Activated CD8-positive, alpha-beta T cell treated with anti-CD3 and anti-CD28 coated beads, Interleukin-2, amount 10 ng/mL, durations not matched to agents 7 days and 5 days (primary cell): ENCODE measurements around the gene SNTA1. TPM values are rescaled to one million over a fixed set of nuclear protein-coding genes. Genes with fewer than 3 reads are reported as not detected.

Experiments used
- ATAC-seq: fragments of 150-1000 bp; cut with Tn5 transposase; one replicate; pipeline ENCODE4 v1.10.0; 2021; ENCODE audit warnings: moderate library complexity
- CTCF ChIA-PET: fragments of 350-600 bp; sonication (Branson Sonifier 250); formaldehyde crosslinking; loops from one replicate; lab custom pipeline; 2021; ENCODE audit warnings: antibody characterized with exemption; lab: Charles Lee
- POLR2A ChIA-PET: fragments of 350-600 bp; sonication (Branson Sonifier 250); formaldehyde crosslinking; loops from one replicate; lab custom pipeline; 2021; ENCODE audit warnings: antibody characterized with exemption; lab: Charles Lee
- DNase-seq: peaks from one replicate; pipeline ENCODE4 v3.0.0-alpha.2; 2020
- H3K27ac Mint-ChIP-seq: one replicate; pipeline ENCODE4 v1.8.0; 2021; ENCODE audit warnings: mild to moderate bottlenecking, mixed read lengths
- H3K27me3 Mint-ChIP-seq: one replicate; pipeline ENCODE4 v1.8.0; 2021; ENCODE audit warnings: low read depth, mixed read lengths
- H3K36me3 Mint-ChIP-seq: one replicate; pipeline ENCODE4 v1.8.0; 2021; ENCODE audit warnings: low read depth, mixed read lengths
- H3K4me1 Mint-ChIP-seq: one replicate; pipeline ENCODE4 v1.8.0; 2021; ENCODE audit warnings: low read depth, mixed read lengths
- H3K4me3 Mint-ChIP-seq: one replicate; pipeline ENCODE4 v1.8.0; 2021; ENCODE audit warnings: mild to moderate bottlenecking, mixed read lengths
- H3K9me3 Mint-ChIP-seq: one replicate; pipeline ENCODE4 v1.8.0; 2022; ENCODE audit warnings: mixed read lengths; ENCODE audit not compliant: insufficient read depth
- total RNA-seq, 2 experiments: library from RNA; stranded (reverse); gene quantifications; one replicate each; pipeline ENCODE4 v1.2.3, GENCODE V29; 2021

SNTA1 gene
- total RNA-seq, 2 experiments from 2014 or later, result 13.1 to 13.4 TPM

- POLR2A ChIA-PET, result no interaction called here
- Mint-ChIP-seq H3K36me3 (peaks cover 49% of the 10 kb centered on the region), H3K9me3 (no peaks in the 10 kb centered on the region), H3K27me3 (no peaks in the 10 kb centered on the region), H3K4me1 (peaks cover 13% of the 10 kb centered on the region), H3K4me3 (no peak overlapping the region), H3K27ac (no peak overlapping the region)
- no peak for ATAC-seq
- CTCF ChIA-PET, result interaction anchor here (0.9 to 1.1 kb wide), 3 partner anchors 10 to 432 kb away, joined by 3 to 4 read pairs (median 3); partner anchors contain the start of gene SNTA1
- no peak for DNase-seq
These were observed 66.2 kb downstream of the SNTA1 start for GRCh38 chr20:33377366-33377765.

GRCh38 chr20:33373735-33374605 is 69.6 kb downstream of the SNTA1 start:
- H3K27me3 Mint-ChIP-seq, result no peaks in the 10 kb centered on the region
- POLR2A ChIA-PET, result interaction anchor here (0.8 kb wide), 1 partner anchor 11 kb away, joined by 3 read pairs; no protein-coding TSS in a partner anchor
- peaks cover 53% of the 10 kb centered on the region for H3K36me3 Mint-ChIP-seq
- no peak overlapping the region for H3K27ac Mint-ChIP-seq
- DNase-seq (no peak), ATAC-seq (no peak)
- no peaks in the 10 kb centered on the region for H3K9me3 Mint-ChIP-seq
- H3K4me3 Mint-ChIP-seq, result no peak overlapping the region
- peaks cover 32% of the 10 kb centered on the region for H3K4me1 Mint-ChIP-seq
- CTCF ChIA-PET, result interaction anchor here (0.6 kb wide), 1 partner anchor 142 kb away, joined by 3 read pairs; no protein-coding TSS in a partner anchor

GRCh38 chr20:33372993-33373441 is 70.5 kb downstream of the SNTA1 start:
- Mint-ChIP-seq H3K4me1 (peaks cover 30% of the 10 kb centered on the region), H3K27me3 (no peaks in the 10 kb centered on the region), H3K36me3 (peaks cover 45% of the 10 kb centered on the region), H3K27ac (peak overlapping the region; percentile 36), H3K4me3 (no peak overlapping the region), H3K9me3 (no peaks in the 10 kb centered on the region)
- ATAC-seq (no peak), DNase-seq (no peak)
- POLR2A ChIA-PET, result interaction anchor here (0.8 to 0.9 kb wide), 2 partner anchors 12 to 29 kb away, joined by 3 read pairs; partner anchors contain the start of gene CDK5RAP1
- CTCF ChIA-PET, result no interaction called here

- Mint-ChIP-seq H3K27me3 (no peaks in the 10 kb centered on the region), H3K4me1 (peaks cover 27% of the 10 kb centered on the region), H3K9me3 (no peaks in the 10 kb centered on the region), H3K36me3 (peaks cover 54% of the 10 kb centered on the region), H3K27ac (peak overlapping the region; percentile 80), H3K4me3 (no peak overlapping the region)
- DNase-seq, result peak; percentile 55
- peak; percentile 56 for ATAC-seq
- ChIA-PET POLR2A (interaction anchor here (1.2 kb wide), 1 partner anchor 30 kb away, joined by 3 read pairs; no protein-coding TSS in a partner anchor), CTCF (no interaction called here)
These were observed 73.3 kb downstream of the SNTA1 start for GRCh38 chr20:33370291-33370690.

- Mint-ChIP-seq H3K4me3 (no peak overlapping the region), H3K27me3 (no peaks in the 10 kb centered on the region), H3K9me3 (no peaks in the 10 kb centered on the region), H3K27ac (no peak overlapping the region), H3K36me3 (peaks cover 55% of the 10 kb centered on the region), H3K4me1 (no peaks in the 10 kb centered on the region)
- DNase-seq (no peak), ATAC-seq (no peak)
- POLR2A ChIA-PET, result no interaction called here
- CTCF ChIA-PET, result no interaction called here
These were observed 80.7 kb downstream of the SNTA1 start for GRCh38 chr20:33362898-33363297.

GRCh38 chr20:33359399-33360261 is 83.9 kb downstream of the SNTA1 start:
- Mint-ChIP-seq H3K4me1 (no peaks in the 10 kb centered on the region), H3K27ac (no peak overlapping the region), H3K4me3 (no peak overlapping the region), H3K9me3 (no peaks in the 10 kb centered on the region), H3K27me3 (no peaks in the 10 kb centered on the region), H3K36me3 (peaks cover 33% of the 10 kb centered on the region)
- ChIA-PET CTCF (no interaction called here), POLR2A (no interaction called here)
- ATAC-seq, result no peak
- no peak for DNase-seq

Other genes with a start within 250 kb of the SNTA1 start
- not detected for gene BPIFA3, start 226.4 kb downstream of the SNTA1 start, total RNA-seq
- not detected for gene BPIFA1, start 207.8 kb downstream of the SNTA1 start, total RNA-seq
- gene BPIFB1, start 160.5 kb downstream of the SNTA1 start, total RNA-seq, result not detected
- 10 to 100 TPM; 32.9 to 37.5 TPM for gene CDK5RAP1, start 42.2 kb downstream of the SNTA1 start, total RNA-seq
- gene CBFA2T2, start 46.3 kb upstream of the SNTA1 start, total RNA-seq, result 10 to 100 TPM; 14.4 to 14.8 TPM
- gene C20orf144, start 218.6 kb upstream of the SNTA1 start, total RNA-seq, result under 1 TPM; 0.16 to 0.21 TPM
- 1 to 10 TPM; 2.9 to 3.2 TPM for gene ACTL10, start 223.2 kb upstream of the SNTA1 start, total RNA-seq
- 10 to 100 TPM; 28.4 to 38.2 TPM for gene NECAB3, start 230.7 kb upstream of the SNTA1 start, total RNA-seq
- gene E2F1, start 242.6 kb upstream of the SNTA1 start, total RNA-seq, result 10 to 100 TPM; 74.5 to 80.8 TPM